NOMO-1 (cell line): Measurements from ENCODE around the gene TMEM61.
A peak's percentile ranks its signal among the peaks of the same experiment; 100 is the strongest.

ENCODE experiments used
- DNase-seq, 2 experiments: peaks; one replicate each; lab custom pipeline; 2025; ENCODE audit not compliant: unreplicated experiment in 2 of 2; lab: John Stamatoyannopoulos, UW

Gene TMEM61

DNA sequence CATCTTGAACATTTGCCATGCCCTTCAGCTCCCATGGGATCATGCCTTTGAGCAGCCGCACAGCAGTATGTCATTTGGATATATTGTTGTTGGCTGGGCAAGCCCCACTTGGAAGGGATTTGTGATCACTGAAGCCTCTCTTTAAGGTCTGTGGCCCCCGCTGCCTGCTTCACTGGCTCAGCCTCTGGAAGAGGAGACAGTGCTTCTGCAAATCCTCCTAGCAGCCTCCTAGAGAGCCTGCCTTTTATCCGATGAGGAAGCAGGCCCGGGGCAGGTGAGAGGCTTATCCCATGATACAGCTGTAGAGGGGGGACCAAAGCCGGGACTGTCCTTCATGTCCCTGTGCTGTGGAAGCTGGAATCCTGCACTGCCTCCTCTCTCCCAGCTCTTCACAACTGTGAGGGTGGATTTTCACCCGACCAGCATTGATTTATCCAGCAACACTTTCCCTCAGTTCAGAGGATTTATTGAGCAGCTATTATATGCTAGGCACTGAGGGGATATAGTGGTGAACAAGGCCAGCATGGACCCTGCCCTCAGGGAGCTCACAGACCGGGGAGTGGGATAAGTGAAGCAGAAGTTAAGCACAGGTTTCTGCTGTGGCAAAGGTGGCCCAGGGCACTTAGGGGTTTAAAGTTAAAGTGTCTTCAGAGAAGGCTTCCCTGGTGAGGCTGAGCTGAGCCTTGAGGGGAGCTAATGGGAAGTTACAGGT lies 3.9 kb downstream of the TMEM61 start:
- DNase-seq = no peak

DNA sequence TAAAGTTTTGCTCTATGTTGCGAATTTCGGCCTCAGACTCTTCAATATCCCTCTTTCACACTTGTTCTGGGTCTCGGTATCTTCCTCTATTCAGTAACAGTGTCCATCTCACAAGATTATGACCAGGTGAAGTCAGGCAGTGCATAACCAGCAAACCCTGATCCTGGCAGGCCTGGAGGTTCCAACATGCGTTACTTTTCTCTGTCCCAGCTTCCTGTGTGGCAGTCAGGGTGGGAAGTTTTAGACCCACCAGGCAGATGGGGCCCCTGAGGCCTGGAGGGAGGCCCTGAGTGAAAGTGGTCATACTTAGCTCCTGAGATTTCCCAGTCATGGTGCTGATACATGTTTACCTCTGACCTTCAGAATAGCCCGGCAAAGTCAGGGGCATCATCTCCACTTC lies 5.1 kb downstream of the TMEM61 start:
- DNase-seq = no peak

DNA sequence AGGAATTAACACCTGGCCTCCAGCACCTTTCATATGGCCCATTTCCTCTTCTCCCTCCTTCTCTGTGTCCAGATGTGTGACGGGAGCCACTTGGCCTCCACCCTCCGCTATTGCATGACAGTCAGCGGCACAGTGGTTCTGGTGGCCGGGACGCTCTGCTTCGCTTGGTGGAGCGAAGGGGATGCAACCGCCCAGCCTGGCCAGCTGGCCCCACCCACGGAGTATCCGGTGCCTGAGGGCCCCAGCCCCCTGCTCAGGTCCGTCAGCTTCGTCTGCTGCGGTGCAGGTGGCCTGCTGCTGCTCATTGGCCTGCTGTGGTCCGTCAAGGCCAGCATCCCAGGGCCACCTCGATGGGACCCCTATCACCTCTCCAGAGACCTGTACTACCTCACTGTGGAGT lies 5.6 kb downstream of the TMEM61 start:
- DNase-seq = no peak

DNA sequence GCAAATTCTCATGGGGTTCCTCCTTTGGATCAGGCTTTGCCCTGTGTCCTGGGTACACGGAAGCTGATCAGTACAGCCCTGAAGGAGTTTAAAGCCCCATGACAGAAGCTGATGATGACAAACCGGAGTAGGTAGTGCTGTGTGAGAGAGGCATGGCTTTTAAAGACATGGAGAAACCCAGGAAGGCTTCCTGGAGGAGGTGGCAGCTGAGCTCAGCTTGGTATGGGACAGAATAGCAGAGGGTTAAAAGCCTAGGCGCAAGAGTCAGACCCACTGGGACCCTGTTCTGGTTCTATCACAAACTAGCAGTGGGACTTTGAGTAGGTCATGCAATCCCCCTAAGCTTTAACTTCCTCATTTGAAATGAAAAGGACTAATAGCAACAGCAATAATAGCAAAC lies 6.1 kb downstream of the TMEM61 start:
- DNase-seq = no peak

DNA sequence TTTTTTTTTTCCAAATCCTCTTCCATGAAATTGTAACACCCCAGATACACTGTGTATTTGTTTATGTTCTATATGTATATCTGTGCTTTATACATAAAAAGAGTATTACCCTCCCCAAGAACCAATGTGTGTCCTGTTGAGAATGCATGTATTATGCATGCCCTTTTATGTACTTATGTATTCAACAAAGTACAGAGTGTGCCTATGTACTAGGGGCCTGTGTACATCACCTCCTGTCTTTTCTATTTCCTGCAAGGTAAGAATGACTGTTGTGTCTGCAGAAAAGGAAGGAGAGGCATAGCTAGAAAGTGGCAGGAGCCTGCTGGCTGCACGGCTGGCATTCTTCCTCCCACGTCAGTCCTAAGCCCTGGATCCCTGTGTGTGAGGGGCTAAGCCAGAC lies 7.0 kb downstream of the TMEM61 start:
- DNase-seq = no peak

DNA sequence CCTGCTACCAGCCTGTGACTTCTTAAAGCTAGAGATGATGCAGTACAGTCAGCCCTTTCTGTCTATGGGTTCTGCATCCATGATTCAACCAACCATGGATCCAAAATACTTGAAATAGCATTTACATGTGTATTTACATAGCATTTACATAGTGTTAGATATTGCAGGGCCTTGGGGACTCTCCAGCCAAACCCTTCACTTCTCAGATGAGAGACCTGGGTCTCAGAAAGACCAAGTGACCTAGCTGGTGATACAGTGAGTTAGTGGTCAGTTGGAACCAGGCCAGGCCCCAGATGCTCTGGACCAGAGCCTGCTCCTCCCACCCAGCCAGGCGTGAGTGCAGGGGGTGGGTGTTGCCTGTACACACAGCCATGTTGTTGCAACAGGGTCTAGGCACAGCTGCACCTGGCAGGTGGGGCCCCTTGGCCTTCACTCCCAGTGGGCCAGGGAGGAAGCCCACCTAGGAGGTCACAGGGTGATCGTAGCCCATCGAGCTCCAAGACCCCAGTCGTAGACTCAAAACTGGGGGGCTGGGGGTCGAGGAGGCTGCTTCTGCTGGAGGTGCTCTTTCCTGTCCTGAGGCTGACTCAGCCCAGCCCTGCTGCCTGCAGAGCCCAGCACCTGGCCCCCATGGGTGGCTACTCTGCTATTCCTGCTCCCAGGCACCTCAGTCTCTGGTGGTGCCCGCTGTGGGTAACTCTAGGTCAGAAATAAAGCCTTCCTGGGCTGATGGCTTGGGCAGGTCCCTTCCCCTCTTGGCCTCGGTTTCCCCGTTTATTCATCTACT lies 7.7 kb downstream of the TMEM61 start:
- no peak for DNase-seq

DNA sequence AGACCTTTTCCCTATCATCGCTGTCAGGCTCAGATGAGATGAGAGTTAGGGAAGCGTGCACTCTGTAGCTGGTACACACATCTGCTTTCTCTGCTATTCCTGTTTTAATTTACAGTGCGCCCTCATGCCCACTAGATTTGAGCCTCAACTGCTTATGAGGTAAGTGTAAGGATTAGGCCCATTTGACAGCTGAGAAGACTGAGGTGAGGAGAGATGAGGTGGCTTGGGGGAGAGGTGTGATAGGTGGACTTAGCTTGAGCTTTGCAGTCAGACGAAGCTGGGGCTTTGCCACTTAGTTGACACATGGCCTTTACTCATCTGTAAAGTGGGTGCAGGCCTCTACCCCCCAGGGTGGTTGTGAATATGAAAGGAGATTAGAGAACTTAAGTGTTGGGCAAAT lies 8.5 kb downstream of the TMEM61 start:
- no peak for DNase-seq

DNA sequence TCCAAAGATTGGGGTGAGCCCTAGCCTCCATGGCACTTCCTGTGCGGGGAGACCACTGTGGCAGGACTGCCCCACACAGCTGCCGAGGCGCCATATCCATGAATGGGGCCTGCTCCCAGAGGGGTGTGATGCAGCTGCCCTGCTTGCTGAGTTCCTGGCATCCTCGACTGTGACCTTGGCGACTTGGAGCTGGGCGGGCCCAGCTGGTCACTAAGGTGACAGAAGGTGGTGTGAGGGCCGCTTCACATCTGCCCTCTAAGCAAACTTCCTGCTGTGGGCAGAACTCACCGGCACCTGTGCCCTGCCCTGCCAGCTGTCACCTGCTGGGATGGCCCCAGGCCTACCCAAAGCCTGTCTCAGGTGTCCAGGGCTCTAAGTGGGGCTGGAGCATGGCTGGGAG lies 9.0 kb downstream of the TMEM61 start:
- no peak for DNase-seq

DNA sequence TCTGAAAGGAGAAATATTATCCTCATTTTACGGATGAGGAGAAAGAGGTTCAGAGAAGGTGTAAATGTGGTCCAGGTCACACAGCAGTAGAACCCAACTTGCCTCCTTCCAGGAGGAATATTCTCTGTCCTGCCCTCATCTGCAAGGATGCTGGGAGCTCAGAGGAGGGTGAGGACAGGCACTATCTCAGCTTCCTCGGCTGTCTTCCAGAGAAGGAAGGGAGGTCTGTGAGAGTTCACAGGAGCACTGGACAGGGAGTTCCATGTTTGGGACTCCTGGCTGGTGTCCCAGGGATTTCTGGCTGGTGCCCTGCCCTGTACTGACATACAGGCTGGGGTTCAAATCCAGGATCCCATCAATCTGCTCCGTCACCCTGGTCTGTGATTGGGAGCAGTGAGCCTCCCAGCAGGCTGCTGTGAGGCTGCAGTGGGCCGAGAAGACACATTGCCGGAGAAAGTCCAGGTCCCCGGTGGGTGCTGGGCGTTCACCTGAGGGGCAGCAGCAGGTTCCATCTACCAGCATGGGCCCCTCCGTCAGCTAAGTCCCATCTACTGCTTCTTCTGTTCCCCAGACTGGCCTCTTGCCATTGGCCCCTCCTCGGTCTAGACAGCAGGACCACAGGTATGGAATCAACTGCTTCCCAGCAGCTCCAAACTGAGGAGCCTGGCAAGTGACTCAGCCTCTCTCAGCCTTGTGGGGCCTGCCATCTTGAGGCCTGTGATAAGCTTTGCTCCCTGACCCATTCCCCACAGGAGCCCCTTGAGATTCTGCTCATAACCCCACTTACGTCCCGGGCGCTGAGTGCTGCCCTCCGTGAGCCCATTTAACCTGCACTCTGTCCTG lies 9.8 kb downstream of the TMEM61 start:
- DNase-seq = no peak

DNA sequence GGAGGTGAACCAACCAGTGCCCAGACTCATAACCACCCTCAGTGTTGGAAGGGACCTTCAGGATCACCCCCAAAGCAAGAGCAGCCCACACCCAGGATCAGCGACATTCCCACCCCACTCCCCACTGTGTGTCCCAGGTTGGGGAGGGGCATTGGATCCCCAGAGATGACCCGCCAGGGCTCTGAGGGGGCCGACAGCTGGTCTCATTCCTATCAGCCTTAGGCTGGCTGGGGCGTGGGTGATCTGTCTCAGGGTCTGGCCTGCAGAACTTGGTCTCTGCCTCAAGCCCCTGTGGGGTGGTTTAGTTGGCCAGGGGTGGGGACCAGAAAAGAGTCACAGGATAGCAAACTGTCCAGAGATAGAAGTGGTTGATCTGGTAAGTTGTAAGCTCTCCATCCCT lies 10.5 kb downstream of the TMEM61 start:
- DNase-seq = no peak

DNA sequence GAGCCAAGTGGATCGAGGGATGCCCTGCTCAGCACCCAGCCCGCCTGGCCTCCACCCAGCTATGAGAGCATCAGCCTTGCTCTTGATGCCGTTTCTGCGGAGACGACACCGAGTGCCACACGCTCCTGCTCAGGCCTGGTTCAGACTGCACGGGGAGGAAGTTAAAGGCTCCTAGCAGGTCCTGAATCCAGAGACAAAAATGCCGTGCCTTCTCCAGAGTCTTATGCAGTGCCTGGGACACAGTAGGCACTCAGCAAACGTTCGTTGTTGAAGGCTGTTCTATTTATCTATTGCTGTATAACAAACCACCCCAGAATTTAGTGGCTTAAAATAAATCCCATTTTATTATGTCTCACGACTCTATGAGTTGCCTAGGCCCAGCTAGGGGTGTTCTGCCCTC lies 11.5 kb downstream of the TMEM61 start:
- DNase-seq = no peak

DNA sequence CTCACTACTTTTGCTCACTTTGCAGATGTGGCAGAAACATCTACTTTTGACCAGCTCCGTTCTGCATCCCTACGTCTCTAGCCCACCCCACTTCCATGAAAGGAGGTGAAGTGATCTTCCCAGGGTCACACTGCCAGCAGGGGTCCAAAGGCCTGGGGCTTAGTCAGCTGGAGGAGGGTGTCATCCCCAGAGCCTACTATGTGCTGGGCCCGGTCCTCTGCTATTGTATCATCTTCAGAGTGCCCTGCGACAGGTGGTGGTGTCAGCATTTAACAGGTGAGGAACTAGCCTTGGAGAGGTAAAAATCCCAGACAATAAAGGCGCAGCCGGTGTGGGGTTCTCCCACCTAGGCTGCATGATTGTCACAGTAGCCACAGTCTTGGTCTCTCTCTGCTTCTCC lies 12.7 kb downstream of the TMEM61 start:
- DNase-seq = no peak

DNA sequence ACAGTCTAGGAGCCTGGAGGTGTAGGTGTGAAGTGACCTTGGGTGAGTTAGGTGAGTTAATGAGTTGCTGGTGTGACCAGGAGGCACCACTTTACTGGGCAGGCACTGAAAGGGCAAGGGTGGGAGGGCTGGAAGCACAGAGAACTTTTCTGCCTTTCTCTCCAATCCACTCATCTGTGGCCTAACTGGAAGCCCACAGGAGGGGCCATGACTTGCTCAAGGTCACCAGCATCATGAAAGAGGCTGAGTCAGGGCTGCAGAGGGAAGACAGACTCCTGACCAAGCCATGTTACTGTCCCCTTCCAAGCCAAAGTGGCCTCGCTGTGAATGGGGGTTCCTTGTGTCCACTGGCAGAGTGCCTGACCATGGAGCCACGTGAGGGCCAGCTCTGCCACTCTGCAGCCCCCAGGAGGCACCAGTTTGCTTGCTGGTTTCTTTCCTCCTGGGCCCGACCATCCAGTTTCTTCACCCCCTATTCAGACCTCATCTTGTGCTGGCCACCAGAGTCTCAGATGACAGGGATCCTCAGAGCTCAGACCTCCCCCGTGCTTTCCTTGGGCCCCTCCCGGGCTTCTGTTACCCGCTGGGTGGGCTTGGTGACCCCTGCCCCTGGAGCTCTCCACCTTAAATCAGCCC lies 14.0 kb downstream of the TMEM61 start:
- DNase-seq = no peak

DNA sequence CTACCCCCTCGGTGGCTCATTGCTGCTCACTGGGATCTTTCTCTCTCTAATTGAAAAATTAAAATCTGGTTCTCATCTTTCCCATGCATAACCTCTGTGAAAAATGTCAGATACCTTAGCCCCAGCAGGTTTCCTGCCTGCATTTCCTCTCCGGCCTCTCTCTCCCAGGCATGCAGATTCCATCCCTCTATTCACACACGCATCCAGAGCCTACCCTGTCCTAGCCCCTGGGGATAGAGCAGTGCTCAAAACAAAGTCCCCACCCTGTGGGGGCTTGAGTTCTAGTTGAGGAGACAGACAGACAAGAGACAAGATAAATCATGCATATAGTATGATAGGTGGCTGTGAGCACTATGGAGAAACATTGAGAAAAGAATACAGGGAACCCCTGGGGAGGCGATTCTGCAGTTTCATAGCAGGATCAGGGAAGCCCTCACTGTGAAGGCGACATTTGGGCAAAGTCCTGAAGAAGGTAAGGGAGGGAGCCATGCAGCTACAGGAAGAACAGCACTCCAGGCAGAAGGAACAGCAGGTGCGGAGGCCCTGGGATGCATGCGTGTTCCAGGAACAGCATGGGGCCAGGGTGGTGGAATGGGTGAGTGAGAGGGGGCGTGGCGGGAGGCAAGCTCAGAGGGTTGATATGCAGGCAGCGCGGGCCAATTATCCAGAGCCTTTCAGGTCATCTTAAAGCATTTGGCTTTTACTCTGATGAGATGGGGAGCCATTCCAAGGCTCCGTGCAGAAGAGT lies 14.8 kb downstream of the TMEM61 start:
- DNase-seq = no peak

DNA sequence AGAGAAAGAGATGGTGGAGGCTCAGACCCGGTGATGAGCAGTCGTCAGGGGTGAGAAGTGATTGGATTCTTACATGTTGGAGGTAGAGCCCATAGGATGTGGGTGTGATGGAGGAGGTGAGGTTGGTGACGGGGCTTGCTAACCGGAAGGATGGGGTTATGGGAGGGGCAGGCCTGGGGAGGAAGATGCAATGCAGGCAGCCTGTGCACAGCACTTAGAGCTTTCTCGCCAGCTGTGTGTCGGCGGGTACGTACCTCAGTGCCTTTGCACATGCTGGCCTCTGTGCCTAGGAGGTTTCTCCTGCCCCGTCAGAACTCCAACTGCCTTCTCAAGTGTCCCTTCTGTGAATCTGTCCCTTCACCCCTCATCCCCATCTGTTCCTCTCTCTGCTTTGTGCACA lies 15.4 kb downstream of the TMEM61 start:
- no peak for DNase-seq

DNA sequence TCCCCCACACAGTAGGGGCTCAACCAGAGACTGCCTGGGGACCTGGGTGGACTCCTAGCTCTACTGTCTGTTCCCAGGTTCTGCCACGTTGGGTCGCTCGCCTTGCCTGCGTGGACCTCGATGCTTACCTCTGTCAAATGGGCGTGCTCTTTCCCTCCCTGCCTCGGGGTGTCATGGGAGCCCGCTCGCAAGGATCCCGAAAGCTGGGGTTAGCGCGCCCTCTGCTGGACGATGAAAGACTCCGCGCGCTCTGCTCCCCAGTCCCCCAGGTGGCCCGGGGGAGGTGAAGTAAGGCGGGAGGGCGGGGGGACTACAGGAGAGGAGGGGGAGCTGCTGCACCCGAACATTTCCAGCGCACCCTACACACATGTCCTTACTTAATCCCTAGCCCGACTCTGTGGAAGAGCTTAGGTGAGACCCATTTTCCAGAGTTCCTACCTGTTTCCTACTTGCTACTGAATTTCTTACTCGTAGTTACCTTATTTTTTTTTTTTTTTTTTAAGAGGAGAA lies 16.0 kb downstream of the TMEM61 start:
- peak; percentile 37 to 52 for DNase-seq

DNA sequence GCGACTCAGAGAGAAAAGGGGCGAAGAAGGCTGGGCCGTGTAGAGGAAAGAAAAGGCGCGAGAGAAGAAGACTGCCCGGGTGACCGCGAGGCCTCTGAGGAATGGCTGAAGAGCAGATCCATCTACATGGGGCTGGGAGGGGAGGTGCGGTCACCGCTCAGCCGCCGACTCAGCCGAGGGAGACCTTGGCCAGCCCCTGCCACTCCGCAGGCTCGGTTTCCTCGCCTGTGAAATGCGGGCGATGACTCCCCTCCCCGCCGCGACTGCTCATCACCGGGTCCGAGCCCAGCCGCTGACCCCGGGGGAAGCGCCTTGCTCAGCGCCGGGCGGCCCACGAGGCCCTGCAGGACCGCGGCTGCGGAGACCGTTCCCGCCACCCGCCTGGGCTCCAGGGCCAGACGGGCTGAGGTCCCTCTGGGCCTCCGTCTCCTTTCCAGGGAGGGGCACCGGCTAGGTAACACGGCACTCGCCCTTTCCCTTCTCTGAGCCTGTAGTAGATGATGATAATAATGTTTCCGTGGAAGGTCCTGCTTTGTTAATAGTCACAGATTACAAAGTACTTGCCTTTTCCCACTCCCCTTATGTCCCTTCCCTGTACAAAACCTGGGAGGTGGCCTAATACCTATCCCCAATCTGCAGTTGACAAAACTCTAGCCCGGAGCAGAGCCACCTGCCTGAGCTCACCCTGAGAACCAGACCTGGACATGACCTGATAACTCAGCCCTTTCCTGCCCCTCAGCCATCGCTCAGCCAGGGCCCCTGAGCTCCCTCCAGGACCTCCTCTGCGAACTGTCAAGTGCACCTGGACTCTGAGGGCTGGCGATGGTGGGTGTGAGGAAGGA lies 16.7 kb downstream of the TMEM61 start:
- no peak for DNase-seq

DNA sequence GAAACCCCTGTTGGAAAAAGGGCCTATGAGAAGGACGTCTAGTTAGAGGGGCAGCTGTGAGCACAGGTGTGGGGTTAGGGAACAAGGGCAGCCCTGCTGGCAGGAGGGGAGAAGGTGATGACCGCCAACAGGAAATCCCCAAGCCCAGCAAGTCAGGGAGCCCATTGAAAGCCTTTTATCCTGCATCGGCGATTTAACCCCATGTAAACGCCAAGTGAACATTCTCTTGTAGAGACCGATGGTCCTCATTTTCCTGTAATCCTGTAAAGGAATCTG lies 17.2 kb downstream of the TMEM61 start:
- no peak for DNase-seq

DNA sequence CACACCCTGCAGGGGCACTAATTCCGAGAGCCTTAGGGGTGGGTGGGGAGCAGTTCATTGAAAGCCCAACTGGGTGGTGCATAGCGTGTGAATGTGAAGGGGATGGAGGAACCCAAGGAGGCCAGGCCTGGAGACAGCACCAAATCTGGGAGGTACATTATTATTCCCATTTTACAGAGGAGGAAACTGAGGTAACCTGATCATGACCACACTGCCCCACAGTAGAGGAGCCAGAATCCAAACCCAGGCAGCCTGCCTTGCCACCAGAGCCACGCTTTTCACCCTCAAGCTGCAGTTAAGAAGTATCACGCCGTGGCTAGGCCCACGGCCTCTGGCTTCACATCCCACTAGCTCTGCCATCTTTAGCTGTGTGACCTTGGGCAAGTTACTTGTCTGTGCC lies 17.7 kb downstream of the TMEM61 start:
- no peak for DNase-seq

DNA sequence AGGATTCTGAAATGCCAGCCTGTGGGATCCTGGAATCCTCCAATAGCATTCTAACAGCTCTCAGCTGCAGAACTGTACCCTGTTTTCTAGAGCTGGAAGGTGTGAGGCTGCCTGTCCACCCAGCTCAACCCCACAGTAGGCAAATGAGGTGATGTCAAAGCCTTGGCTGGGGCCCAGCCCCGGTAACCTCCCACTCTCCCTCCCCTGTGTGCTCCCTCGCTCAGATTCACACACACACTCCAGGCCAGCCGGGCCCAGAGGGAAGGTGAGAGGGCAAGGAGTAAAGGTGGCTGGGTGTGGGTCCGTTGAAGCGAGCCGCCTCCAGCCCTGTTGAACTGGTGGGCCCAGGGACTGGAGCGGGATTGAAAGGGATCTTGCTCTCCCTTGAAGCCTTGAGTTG lies 18.2 kb downstream of the TMEM61 start, which contains the start of gene BSND:
BSND (plus strand) TSS at position 257 of the 400 bp plus-strand sequence. CDS start 254 bp downstream, outside the sequence.
- no peak for DNase-seq
